HFF-Myc (cell line): Measurements from ENCODE around the gene PLD5.
"Not testable (repeated sequence)": the region's sequence is repeated elsewhere in the genome, so short reads cannot be mapped to it uniquely, and the experiment has no call there.

ENCODE experiments used
- DNase-seq: peaks from one replicate; pipeline ENCODE4 v3.0.0-alpha.2; 2011; ENCODE audit warnings: low read depth; ENCODE audit errors: extremely low read depth
- H3K4me3 ChIP-seq: replicated peaks from 2 replicates; pipeline ENCODE4 v1.5.1; 2011; ENCODE audit warnings: low read depth, mild to moderate bottlenecking, control low read depth, low read length
- CTCF ChIP-seq: IDR thresholded peaks from 2 replicates; pipeline ENCODE4 v1.5.1; 2012; ENCODE audit warnings: mild to moderate bottlenecking, low read depth, low read length, control low read depth; ENCODE audit errors: missing control alignments

Gene PLD5

GRCh38 chr1:242083742-242084141 is 440.8 kb downstream of the PLD5 start:
- no peak overlapping the region for H3K4me3 ChIP-seq
- DNase-seq = no peak
- TF ChIP-seq CTCF = no peak

- no peak for DNase-seq
- H3K4me3 ChIP-seq = no peak overlapping the region
- TF ChIP-seq CTCF = no peak
Observed at GRCh38 chr1:242081446-242081845, 443.1 kb downstream of the PLD5 start.

- no peak for TF ChIP-seq CTCF
- H3K4me3 ChIP-seq = no peak overlapping the region
- DNase-seq = no peak
Observed at GRCh38 chr1:242065813-242066212, 458.7 kb downstream of the PLD5 start.

- H3K4me3 ChIP-seq = no peak overlapping the region
- no peak for TF ChIP-seq CTCF
- no peak for DNase-seq
Observed at GRCh38 chr1:242062271-242062670, 462.2 kb downstream of the PLD5 start.

GRCh38 chr1:242059976-242060375 is 464.5 kb downstream of the PLD5 start:
- no peak for TF ChIP-seq CTCF
- no peak for DNase-seq
- H3K4me3 ChIP-seq = no peak overlapping the region

- not testable (repeated sequence) for H3K4me3 ChIP-seq, DNase-seq
Observed at GRCh38 chr1:242058582-242058981, 465.9 kb downstream of the PLD5 start.

- not testable (repeated sequence) for DNase-seq, H3K4me3 ChIP-seq
Observed at GRCh38 chr1:242058181-242058580, 466.3 kb downstream of the PLD5 start.

GRCh38 chr1:242057745-242058115 is 466.8 kb downstream of the PLD5 start:
- no peak for DNase-seq
- no peak for TF ChIP-seq CTCF
- no peak overlapping the region for H3K4me3 ChIP-seq
